Activated CD8-positive, alpha-beta memory T cell treated with anti-CD3 and anti-CD28 coated beads, Interleukin-2, amount 50 U/mL, for 24 hours (primary cell): ENCODE results near the gene PRXL2A.

Source experiments
- DNase-seq: peaks from one replicate; pipeline ENCODE4 v3.0.0-alpha.2; 2020; ENCODE audit errors: extremely low read depth

PRXL2A gene

DNA sequence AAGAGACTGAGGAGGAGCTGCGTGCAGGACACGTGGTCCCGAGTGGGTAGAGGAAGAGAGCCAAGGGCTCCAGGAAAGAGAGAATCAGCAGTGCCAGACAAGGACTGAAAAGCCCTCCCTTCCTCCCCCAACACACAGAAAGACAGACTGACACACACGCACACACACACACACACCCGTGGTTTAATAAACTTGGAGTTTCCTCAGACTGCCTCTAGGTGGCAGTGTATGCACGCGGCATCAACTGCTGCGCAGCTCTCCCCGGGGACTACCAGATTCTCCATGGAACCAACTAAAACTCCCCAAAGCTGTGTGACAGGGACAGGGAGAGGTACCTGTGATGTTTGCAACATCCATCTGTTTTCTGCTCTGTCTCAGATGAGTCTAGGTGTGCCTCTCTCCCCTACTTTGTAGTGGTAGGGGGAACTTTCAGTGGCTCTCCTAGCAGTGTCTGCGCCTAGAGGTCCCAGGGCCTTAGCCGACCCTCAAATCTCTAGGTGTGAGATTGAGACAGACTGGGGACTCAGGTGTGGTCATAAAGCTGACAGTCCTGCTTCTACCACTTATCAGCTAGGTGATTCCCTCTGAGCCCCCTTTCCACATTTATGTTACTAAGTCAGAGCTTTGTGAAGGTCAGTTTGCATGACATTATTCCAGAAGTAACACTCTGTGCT lies 36.4 kb downstream of the PRXL2A start:
- no peak for DNase-seq

DNA sequence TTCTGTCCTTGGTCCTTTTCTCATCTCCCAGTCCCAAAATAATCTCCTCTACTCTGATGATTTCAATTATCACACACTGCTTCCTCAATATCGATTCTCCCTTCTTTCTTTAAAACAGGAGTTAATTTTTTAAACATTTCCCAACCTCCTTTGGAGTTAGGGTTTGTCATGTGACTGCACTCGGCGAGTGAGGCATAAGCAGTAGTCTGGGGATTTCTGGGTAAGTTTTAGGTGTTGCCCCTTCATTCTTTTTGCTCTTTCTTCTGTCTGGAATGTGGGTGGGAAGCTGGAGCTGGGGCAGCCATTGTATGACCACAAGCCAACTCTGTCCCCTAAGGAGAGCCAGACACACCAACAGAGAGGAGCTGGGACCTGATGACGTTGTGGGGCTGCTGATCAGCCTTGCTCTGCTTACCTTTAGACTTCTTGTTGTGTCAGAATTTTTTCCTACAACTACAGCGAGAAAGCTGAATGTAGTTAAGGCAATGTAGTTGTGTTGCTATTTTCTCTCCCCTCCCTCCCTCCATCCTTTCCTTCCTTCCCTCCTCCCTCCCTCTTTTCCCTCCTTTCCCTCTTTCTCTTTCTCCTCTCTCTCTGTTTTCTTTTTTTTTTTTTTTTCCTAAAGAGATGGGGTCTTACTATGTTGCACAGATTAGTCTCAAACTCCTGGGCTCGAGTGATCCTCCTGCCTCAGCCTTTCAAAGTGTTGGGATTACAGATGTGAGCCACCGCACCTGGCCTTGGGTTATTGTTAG lies 39.3 kb downstream of the PRXL2A start:
- no peak for DNase-seq

DNA sequence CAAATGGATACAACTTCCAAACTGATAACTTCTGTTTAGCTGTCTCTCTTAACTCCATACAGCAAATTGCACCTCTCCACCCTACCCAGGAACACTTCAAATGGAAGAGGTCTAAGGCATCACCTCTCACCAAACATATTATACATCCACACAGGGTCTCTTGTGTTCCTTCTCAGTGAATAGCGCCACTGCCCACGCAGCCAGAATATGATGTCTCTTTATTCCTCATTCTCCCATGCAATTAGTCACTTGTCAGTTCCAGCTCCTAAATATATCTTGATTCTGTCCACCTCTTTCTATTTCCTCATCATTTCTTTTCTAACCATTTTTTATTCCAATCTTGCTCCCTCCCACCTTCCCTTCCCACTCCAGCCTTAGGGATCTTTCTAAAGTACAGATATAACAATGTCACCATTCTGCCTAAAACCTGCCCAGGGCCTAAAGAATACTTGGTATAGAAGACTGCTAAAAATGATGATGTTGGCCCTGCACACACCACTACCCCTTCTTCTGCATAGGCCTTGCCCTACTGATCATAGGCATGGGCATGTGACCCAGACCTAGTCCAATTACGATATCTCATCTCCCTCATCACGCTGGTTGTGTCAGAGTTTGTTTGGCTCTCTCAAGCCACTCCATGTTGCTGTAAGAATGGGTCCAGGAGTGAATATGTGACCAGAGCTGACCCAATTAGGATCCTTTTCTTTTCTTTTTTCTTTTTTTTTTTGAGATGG lies 40.0 kb downstream of the PRXL2A start:
- no peak for DNase-seq

DNA sequence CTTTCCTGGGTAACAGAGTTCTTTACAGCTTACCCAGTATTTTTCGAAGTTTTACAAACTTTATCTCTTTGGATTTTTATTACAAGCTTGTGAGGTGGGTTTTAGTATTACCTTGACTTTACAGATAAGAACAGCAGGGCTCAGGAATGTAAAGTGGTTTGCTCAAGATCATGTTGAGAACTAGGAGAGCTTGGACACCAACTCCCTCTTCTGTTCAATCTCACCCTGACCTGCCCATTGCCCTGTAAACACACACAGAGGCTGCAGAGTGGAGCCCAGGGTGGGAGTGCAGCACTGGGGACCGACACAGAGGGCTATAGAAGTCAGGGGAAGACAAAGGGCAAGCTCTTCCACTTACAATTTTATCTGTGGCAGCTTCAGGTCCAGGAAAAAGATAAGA lies 41.2 kb downstream of the PRXL2A start:
- DNase-seq, result no peak

DNA sequence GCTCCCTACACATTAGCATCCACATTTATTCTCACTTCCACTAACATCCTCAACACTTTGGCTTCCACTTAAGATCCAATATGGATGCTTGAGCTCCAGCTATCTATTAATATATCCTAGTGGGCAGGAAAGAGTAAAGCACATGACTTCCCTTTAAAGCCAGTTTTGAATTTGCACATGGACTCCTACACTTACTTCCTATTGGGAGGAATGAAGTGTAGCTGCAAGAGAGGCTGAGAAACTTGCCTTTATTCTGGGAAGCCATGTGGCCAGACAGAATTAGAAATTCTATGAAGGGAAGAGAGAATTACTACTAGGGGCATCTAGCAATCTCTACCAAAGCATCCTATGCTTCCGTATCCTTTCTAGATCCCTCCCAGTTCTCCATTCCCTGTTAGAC lies 42.8 kb downstream of the PRXL2A start:
- no peak for DNase-seq

DNA sequence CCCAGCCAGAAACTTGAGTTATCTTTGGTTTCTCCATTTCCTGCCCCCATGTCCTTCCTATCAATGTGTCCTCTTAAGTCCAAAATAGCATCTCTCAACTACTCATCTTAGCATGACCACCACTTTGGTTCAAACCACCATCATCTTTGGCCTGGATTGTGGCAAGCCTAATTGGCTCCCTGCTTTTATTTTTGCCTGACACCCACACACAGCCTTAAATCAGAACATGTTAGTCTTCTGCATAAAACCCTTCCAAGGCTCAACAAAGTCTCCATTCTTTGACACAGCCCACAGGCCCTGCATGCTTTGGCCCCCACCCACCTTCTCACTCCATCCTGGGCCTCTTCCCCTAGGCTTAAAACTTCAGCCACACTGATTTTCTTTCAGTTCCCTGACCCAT lies 43.7 kb downstream of the PRXL2A start:
- DNase-seq, result no peak

DNA sequence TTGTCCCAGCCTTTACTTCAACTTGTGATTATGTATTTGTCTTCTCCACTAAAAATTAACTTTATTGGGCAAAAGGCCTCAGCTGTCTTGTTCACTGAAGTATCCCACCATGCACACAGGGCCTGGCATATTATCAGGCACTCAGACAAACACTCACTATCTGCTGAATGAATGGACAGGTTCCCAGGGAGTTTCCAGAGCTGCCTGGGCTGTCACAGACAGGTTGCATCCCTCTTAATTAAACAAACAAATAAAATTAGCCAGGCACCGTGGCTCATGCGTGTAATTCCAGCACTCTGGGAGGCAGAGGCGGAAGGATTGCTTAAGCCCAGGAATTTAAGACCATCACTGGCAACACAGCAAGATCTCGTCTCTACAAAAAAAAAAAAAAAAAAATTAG lies 44.3 kb downstream of the PRXL2A start:
- no peak for DNase-seq

DNA sequence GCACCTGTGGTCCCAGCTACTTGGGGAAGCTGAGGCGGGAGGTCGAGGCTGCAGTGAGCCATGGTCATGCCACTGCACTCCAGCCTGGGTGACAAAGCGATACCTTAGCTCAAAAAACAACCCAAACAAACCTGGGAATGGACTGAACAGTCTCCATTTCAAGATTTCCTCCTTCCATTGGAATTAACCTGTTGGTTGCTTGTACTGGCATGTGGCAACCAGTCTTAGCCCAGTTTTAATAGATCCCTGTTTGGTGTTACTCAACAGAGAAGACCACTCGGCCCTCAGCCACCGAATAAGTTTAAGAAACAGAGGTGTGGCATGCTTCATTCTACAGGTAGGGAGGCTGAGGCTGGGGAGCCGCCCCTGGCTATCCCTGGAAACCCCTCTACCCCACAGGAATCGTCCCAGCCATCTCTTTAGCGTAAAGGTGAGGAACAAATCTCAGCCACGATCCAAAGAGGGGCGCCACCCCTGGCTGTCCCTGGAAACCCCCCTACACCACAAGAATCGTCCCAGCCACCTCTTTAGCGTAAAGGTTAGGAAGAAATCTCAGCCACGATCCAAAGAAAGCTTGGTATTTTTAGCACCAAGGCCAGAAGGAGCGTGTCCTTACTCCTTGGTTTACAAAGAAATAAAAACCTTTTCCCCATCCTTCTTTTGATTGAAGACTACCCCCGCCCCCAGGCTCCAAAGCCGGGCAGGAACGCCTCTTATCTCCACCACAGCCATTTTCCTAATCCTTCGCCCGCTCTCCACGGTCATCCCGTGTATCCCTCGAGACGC lies 44.9 kb downstream of the PRXL2A start:
- no peak for DNase-seq

DNA sequence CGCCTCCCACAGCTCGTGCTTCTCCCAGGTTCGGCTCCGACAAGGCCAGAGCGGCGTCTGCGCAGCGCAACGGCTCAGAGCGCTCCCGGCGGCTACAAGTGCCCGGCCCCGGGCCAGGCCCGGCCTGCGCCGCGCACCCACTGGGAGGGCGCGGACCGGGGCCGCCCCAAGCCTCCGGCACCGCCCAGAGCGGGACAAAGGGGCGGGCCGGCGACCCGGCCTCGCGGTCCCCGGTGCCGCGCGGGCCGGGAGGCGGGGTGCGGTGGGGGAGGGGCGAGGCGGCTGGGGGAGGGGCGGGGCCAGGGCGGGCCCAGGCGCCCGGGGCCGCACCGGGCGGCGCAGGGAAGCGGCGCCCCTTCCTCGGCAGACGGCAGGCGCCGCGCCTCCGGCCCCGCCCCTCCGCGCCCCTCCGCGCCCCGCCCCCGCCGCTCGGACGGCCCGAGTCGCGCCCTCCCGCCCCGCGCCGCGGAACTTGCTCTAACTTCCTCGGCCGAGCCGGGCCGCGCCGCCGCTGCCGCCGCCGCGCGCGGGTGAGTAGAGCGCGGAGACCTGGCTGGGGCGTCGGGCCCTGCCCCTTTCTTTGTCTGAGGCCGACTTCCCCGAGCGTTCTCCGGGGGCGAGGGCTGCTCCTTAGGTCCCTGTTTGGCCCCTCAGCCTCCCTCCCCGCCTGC lies 45.6 kb downstream of the PRXL2A start, which contains the start of gene TSPAN14:
Gene TSPAN14 (plus strand): TSS at position 469 of the 671 bp plus-strand sequence. CDS start 34,924 bp downstream, outside the sequence.
- no peak for DNase-seq

DNA sequence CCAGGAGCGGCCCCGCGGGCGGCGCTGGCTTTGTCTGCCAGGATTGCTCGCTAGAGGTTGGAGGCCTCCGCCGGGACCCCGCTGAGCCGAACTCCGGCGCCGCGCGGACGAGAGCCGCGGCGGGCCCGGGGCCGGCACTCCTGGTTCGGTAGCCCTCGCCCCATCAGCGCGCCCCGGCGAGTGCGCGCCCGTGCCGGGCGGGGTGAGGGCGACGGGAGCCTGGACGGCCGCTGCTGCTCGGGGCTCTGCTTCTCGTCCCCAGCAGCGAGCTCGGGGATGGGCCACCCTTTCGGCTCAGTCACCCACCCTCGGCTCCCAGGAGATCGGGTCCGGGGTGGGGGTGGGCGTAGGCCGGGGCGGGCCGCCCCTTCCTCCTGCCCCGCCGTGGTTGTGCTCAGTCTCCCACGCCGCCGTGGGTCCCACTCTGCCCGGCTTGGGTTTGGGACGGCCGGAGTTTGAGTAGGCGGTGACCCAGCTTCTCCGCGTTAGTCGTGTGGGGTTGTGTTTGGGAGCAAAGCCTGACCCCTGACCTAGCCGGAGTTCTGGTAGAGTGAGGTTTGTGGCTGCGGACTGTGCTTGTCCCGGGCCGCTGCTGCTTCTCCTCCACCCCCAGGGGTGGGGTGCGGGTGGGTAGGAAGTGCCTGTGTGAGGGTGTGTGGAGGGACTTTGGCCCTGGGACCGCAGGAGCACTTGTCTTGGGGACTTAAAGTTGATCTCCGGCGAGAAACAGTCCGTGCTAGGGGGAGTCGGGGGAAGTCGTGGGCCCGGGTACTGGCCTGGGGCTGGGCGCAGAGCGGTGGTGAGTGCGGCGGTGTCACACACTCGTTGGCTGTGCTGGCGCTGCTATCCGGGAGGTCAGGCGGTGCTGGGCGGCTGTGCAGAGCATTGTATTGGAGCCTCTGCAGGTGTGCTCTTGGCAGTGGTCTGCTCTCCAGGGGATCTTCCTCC lies 46.4 kb downstream of the PRXL2A start:
- no peak for DNase-seq

DNA sequence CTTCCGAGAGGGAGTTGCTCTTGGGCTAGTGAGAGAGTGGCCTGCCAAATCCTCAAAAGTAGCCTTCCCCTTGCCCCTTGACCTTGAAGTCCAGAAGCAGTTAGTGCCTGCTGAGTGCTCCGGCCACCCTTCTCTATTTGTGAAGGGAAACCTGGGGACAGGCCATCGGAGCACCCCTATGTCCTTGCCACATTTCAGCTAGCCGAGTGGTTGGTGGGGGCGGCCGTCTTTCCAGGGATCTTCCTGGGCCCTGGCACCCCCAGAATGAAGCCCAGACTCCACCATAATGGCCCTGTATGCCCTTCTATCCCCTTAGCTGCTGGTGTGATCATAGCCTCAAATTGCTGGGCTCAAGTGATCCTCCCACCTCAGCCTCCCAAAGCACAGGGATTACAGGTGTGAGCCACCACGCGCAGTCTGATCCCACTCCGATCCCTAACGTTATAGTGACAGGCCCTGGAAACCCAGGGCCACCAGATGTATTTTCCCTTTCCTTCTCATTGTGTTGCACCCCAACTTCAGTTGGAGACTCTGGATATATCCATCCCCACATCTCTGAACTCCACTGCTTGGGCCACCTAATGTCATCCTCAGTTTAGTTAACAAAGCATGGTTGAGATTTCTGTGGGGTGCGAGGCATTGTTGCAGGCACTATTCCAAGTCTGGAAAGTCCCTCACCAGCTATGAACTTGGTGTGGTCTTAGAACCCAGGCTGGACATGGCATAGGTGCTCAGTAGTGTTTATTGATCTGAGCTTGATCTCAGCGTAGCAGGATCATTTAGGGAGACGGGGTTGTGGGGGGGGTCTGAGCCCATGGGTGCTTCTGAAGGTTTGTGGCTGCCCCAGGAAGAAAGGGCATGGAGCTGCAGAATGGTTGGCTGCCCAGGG lies 47.4 kb downstream of the PRXL2A start:
- DNase-seq, result no peak

DNA sequence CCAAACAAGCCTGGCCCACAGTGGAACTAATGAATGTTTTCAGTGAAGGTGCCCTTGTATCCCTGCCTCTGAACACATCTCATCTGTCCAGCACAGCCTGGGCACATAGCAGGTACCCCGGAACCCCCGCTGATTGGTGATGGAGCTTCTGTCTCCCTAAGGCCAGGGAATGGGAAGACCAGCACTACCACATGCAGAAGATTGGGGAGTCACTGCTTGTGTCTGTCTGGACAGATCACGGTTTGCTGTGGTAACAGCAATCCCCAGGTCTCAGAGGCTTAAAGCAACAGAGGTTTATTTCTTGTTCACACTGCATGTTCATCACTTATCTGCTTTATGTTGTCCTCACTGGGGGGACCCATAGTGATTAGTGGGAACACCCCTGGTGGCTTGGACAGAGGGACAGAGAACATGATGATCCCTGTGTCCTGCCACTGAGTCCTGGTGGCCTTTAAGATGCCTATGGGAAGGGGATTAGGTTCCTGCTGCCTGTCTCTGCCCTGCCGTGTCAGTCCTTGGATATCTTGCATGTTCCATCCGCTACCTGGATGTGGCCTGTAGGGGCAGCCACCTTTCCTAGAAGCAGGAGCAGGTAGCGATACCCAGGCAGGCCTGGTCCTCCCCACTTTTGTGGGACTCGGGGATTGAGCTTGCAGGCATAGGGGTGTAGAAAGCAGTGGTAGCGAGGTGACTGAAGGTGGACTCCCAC lies 49.4 kb downstream of the PRXL2A start:
- no peak for DNase-seq

DNA sequence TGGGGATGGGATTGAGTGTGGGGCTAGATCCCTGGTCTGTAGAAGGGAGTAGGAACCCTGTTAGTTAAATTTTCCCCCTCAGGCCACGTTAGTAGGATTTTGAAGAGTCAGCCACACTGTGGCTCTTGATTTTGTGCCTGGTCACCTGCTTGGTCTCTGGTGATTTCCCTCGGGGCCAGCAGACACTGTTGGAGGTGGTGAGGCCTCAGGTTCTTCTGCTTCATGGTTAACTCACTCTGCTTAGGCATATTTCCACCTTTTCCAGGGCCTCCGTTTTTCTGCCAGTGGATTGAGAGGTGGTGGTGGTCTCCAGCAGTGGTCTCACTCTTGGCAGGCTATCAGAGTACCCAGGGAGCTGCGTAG lies 49.9 kb downstream of the PRXL2A start:
- no peak for DNase-seq

DNA sequence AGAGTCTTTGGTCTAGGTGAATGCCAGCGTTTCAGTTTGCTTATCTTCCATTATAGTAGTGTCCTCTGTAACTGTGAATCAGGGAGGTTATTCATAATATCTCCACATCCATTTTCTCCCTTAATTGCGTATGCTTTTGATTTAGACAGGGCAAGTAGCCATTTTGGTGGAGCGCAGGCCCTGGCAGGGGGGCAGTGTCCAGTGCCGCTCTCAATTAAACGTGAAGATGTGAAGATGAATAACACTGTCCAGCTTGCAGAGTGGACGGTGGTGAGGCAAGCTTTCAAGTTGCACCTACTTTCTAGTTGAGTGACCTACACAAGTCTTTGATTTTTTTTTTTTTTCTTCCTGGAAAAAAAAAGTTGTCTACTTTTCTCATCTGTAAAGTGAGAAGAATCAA lies 50.3 kb downstream of the PRXL2A start:
- no peak for DNase-seq

DNA sequence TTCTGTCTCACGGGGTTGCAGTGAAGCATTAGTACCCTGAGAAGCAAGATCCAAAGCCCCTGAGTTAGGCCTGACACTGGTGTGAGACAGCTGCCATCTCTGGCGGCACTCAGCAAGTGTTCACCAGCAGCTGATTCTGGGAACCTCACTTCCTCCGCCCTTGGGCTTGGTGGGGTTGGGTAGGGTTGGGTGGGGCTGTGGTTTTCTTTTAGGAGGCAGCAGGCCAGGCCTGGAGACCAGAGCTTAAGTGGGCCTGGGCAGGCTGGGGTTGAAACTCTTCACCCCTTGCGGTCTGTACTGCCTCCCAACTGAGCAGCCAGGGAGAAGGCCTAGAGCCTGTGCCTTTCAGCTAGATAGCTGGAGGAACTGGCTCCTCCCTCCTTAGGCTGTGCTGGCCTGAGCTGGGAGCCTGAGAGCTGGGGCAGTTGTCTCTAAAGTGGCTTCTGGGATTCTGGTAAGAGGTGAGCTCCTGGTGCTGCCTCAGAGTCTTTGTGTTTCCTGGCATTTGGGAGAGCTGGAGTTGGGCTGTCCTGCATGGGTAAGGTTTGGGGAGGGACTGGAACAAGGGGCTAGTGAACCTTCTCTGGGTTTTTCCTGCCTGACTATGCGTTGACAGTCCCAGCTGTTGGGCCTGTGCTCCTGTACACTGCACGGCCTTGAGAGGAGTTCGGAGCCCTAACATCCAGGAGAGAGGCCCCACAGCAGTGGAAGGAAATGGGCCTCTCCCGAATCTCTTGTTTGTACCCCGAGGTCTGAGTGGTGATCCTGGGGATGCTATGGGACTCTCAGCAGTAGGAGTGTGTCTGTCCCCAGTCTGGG lies 50.9 kb downstream of the PRXL2A start:
- DNase-seq, result no peak

DNA sequence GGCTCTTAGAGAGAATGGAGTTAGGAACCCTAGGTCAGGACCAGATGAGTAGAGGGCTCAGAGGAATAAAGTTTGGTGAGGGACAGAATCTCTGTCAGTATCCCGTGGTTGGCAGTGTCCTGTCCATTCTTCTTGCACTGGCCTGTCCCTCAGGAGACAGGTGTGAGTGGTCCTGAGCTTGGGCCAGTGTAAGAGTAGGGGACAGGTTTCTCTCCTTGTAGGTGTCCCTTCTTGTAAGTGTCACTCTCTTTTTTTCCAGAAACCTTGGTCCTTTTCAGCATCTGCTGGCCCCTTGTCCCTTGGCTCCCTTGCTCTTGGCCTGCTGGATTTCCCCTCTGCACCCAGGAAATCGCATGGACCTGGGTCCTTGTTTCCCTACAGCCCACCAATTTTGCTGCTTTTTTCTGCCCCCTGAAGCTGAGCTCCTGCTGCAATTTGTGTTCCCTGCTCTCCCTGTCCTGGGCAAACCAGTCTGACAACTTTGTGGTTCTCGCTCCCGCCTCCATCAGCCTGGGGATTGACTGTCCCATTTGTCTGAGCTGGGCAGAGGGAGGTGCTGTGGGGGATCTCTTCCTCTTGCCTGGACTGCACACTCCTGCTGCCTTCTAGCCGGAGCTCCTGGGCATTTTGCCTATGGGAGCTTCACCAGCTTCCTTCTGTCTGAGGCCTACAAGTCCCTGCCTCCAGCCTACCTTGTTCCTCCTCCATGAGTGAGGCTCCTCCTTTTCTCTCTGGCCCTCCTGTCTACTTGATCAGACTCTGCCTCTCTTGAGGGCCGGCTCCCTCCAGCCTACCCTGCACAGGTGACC lies 52.3 kb downstream of the PRXL2A start:
- no peak for DNase-seq
